HepG2 (cell line): ENCODE measurements around the gene CPNE1. TPM values are rescaled to one million over a fixed set of nuclear protein-coding genes. Genes with fewer than 3 reads are reported as not detected.

ENCODE experiments used
- ATRX ChIP-seq: sonication (generic); formaldehyde crosslinking; IDR thresholded peaks from 2 replicates; pipeline ENCODE4 v1.4.0; 2020; ENCODE audit warnings: missing genetic modification reagents, borderline replicate concordance
- CHD4 ChIP-seq: fragments of 200-600 bp; sonication (generic); IDR thresholded peaks from 2 replicates; pipeline ENCODE4 v1.7.0; 2017; ENCODE audit warnings: mild to moderate bottlenecking, low read length, borderline replicate concordance
- HOXA5 ChIP-seq: sonication (generic); formaldehyde crosslinking; IDR thresholded peaks from 2 replicates; pipeline ENCODE4 v1.4.0; 2020; ENCODE audit warnings: missing genetic modification reagents
- IKZF1 ChIP-seq: fragments of 450-650 bp; IDR thresholded peaks from 2 replicates; pipeline ENCODE4 v1.7.1; 2016
- KDM1A ChIP-seq: IDR thresholded peaks from 2 replicates; pipeline ENCODE4 v1.6.1; 2016; ENCODE audit warnings: missing compliant biosample characterization
- POLR2AphosphoS2 ChIP-seq: IDR thresholded peaks from 2 replicates; pipeline ENCODE4 v1.6.1; 2011; ENCODE audit warnings: low read depth, low read length, improper control_type of control experiment
- ZFP37 ChIP-seq: sonication (generic); formaldehyde crosslinking; IDR thresholded peaks from 2 replicates; pipeline ENCODE4 v1.4.0; 2020; ENCODE audit warnings: missing genetic modification reagents, borderline replicate concordance
- ZNF547 ChIP-seq: sonication (generic); formaldehyde crosslinking; IDR thresholded peaks from 2 replicates; pipeline ENCODE4 v1.5.1; 2020; ENCODE audit warnings: mild to moderate bottlenecking, missing genetic modification reagents
- ZNF777 ChIP-seq: sonication (generic); formaldehyde crosslinking; IDR thresholded peaks from 2 replicates; pipeline ENCODE4 v1.4.0; 2020; ENCODE audit warnings: missing genetic modification reagents
- ZNF781 ChIP-seq: sonication (generic); formaldehyde crosslinking; IDR thresholded peaks from 2 replicates; pipeline ENCODE4 v1.5.1; 2020; ENCODE audit warnings: borderline replicate concordance, mild to moderate bottlenecking, missing genetic modification reagents; ENCODE audit errors: not compliant biosample characterization
- polyA plus RNA-seq, 8 experiments: library from polyadenylated mRNA; depleted of rRNA in 3 of 8; stranded (reverse) in 7 of 8; unstranded in 1 of 8; fragments of >200 nt; fragmentation: Illumina TruSeq in 4 of 8; extraction: Trizol in 4 of 8; gene quantifications; 2 replicates each; pipeline versions ENCODE4 v1.2.1 to v1.2.3, GENCODE V29; 2011 to 2016; ENCODE audit warnings: low read depth in 4 of 8, missing spikeins in 1 of 8, mixed read lengths in 1 of 8; ENCODE audit not compliant: insufficient read depth in 1 of 8
- total RNA-seq, 5 experiments: library from RNA; depleted of rRNA; stranded (reverse); fragments of >200 nt; fragmentation: Illumina TruSeq; extraction: Trizol; gene quantifications; 2 replicates each; pipeline ENCODE4 v1.2.3, GENCODE V29; 2016; ENCODE audit warnings: low read depth in 1 of 5
- TF ChIP-seq, protein P1 (sequence below): sonication (generic); formaldehyde crosslinking; IDR thresholded peaks from 2 replicates; pipeline ENCODE4 v1.4.0; 2020; ENCODE audit warnings: missing genetic modification reagents, borderline replicate concordance
- TF ChIP-seq, protein P2 (sequence below): IDR thresholded peaks from 2 replicates; pipeline ENCODE4 v1.6.1; 2016; ENCODE audit warnings: missing genetic modification reagents, missing compliant biosample characterization
- TF ChIP-seq, protein P3 (sequence below): sonication (generic); formaldehyde crosslinking; IDR thresholded peaks from 2 replicates; pipeline ENCODE4 v1.5.1; 2020; ENCODE audit warnings: mild to moderate bottlenecking, missing genetic modification reagents
- TF ChIP-seq, protein P4 (sequence below): sonication (generic); formaldehyde crosslinking; IDR thresholded peaks from 2 replicates; pipeline ENCODE4 v1.4.0; 2020; ENCODE audit warnings: mild to moderate bottlenecking, missing genetic modification reagents

CPNE1 gene
- total and polyA plus RNA-seq, 2 of the 13 experiments (the other 11 are each of a cell fraction or from before 2014, with no cell fraction given), result 408 to 431 TPM

DNA sequence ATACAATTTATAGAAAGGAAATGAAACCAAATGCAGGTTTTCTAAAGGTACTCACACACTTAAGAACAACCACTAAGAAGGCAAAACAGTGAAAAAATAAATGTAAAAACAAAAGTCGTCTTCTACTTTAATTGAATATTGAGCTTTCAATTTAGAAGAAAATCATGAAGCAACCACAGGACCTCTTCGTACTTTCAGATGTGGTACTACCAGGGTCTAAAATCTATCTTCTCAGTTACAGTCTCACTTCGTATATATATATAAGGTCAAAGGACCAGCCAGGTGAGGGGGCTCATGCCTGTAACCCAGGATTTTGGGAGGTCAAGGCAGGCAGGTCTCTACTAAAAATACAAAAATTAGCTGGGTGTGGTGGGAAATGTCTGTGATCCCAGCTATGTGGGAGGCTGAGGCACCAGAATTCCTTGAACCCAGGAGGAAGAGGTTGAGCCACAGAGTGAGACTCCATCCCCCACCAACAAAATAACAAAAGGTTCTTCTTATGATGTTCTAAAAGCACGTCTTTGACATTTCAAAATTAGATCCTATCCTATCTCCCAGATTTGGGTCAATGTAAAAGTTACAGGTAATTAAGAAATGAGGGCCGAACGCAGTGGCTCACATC, 47.0 kb upstream of the CPNE1 start (continued):
- TF ChIP-seq, protein P1, sequence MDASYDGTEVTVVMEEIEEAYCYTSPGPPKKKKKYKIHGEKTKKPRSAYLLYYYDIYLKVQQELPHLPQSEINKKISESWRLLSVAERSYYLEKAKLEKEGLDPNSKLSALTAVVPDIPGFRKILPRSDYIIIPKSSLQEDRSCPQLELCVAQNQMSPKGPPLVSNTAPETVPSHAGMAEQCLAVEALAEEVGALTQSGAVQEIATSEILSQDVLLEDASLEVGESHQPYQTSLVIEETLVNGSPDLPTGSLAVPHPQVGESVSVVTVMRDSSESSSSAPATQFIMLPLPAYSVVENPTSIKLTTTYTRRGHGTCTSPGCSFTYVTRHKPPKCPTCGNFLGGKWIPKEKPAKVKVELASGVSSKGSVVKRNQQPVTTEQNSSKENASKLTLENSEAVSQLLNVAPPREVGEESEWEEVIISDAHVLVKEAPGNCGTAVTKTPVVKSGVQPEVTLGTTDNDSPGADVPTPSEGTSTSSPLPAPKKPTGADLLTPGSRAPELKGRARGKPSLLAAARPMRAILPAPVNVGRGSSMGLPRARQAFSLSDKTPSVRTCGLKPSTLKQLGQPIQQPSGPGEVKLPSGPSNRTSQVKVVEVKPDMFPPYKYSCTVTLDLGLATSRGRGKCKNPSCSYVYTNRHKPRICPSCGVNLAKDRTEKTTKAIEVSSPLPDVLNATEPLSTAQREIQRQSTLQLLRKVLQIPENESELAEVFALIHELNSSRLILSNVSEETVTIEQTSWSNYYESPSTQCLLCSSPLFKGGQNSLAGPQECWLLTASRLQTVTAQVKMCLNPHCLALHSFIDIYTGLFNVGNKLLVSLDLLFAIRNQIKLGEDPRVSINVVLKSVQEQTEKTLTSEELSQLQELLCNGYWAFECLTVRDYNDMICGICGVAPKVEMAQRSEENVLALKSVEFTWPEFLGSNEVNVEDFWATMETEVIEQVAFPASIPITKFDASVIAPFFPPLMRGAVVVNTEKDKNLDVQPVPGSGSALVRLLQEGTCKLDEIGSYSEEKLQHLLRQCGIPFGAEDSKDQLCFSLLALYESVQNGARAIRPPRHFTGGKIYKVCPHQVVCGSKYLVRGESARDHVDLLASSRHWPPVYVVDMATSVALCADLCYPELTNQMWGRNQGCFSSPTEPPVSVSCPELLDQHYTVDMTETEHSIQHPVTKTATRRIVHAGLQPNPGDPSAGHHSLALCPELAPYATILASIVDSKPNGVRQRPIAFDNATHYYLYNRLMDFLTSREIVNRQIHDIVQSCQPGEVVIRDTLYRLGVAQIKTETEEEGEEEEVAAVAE, result no peak
- TF ChIP-seq, protein P2, sequence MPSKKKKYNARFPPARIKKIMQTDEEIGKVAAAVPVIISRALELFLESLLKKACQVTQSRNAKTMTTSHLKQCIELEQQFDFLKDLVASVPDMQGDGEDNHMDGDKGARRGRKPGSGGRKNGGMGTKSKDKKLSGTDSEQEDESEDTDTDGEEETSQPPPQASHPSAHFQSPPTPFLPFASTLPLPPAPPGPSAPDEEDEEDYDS (CRISPR knock-in tag), result no peak
- TF ChIP-seq IKZF1 (no peak), ZNF777 (CRISPR knock-in tag) (no peak), CHD4 (no peak), ATRX (CRISPR knock-in tag) (no peak), KDM1A (CRISPR knock-in tag) (no peak), ZFP37 (CRISPR knock-in tag) (no peak), ZNF547 (no peak), ZNF781 (CRISPR knock-in tag) (peak; percentile 36), POLR2AphosphoS2 (peak; percentile 31; the same call in 1 of the 2 replicates), HOXA5 (CRISPR knock-in tag) (no peak)
- TF ChIP-seq, protein P3, sequence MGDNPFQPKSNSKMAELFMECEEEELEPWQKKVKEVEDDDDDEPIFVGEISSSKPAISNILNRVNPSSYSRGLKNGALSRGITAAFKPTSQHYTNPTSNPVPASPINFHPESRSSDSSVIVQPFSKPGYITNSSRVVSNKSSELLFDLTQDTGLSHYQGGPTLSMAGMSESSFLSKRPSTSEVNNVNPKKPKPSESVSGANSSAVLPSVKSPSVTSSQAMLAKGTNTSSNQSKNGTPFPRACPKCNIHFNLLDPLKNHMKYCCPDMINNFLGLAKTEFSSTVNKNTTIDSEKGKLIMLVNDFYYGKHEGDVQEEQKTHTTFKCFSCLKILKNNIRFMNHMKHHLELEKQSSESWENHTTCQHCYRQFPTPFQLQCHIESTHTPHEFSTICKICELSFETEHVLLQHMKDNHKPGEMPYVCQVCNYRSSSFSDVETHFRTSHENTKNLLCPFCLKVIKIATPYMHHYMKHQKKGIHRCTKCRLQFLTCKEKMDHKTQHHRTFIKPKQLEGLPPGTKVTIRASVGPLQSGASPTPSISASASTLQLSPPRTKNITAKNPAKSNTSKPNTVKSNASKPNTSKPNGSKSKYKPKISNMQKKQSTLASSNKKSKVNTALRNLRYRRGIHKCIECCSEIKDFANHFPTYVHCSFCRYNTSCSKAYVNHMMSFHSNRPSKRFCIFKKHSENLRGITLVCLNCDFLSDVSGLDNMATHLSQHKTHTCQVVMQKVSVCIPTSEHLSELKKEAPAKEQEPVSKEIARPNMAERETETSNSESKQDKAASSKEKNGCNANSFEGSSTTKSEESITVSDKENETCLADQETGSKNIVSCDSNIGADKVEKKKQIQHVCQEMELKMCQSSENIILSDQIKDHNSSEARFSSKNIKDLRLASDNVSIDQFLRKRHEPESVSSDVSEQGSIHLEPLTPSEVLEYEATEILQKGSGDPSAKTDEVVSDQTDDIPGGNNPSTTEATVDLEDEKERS (CRISPR knock-in tag), result peak; percentile 20; the same call in 1 of the 2 replicates
- TF ChIP-seq, protein P4, sequence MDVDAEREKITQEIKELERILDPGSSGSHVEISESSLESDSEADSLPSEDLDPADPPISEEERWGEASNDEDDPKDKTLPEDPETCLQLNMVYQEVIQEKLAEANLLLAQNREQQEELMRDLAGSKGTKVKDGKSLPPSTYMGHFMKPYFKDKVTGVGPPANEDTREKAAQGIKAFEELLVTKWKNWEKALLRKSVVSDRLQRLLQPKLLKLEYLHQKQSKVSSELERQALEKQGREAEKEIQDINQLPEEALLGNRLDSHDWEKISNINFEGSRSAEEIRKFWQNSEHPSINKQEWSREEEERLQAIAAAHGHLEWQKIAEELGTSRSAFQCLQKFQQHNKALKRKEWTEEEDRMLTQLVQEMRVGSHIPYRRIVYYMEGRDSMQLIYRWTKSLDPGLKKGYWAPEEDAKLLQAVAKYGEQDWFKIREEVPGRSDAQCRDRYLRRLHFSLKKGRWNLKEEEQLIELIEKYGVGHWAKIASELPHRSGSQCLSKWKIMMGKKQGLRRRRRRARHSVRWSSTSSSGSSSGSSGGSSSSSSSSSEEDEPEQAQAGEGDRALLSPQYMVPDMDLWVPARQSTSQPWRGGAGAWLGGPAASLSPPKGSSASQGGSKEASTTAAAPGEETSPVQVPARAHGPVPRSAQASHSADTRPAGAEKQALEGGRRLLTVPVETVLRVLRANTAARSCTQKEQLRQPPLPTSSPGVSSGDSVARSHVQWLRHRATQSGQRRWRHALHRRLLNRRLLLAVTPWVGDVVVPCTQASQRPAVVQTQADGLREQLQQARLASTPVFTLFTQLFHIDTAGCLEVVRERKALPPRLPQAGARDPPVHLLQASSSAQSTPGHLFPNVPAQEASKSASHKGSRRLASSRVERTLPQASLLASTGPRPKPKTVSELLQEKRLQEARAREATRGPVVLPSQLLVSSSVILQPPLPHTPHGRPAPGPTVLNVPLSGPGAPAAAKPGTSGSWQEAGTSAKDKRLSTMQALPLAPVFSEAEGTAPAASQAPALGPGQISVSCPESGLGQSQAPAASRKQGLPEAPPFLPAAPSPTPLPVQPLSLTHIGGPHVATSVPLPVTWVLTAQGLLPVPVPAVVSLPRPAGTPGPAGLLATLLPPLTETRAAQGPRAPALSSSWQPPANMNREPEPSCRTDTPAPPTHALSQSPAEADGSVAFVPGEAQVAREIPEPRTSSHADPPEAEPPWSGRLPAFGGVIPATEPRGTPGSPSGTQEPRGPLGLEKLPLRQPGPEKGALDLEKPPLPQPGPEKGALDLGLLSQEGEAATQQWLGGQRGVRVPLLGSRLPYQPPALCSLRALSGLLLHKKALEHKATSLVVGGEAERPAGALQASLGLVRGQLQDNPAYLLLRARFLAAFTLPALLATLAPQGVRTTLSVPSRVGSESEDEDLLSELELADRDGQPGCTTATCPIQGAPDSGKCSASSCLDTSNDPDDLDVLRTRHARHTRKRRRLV, result 0 out of 2 replicates have a peak, but pooled peaks have one; percentile 28
